Thymus (tissue), 11 donors: ENCODE results near the gene DAZAP1. TPM values are rescaled to one million over a fixed set of nuclear protein-coding genes. Genes with fewer than 3 reads are reported as not detected.

ENCODE experiments used
- DNase-seq, 9 donors: peaks; one replicate each; pipeline ENCODE4 v3.0.0-alpha.2; 2013; ENCODE audit warnings: low spot score in 9 of 9, low read depth in 6 of 9, missing footprints in 1 of 9
- H3K27ac ChIP-seq, 2 donors: one replicate each; pipeline ENCODE4 v1.5.1; 2013; ENCODE audit warnings: control low read depth in 1 of 2, low read depth in 1 of 2, low read length in 1 of 2, mild to moderate bottlenecking in 1 of 2, moderate library complexity in 1 of 2
- H3K27me3 ChIP-seq, 2 donors: one replicate each; pipeline ENCODE4 v1.5.1; 2013; ENCODE audit warnings: low read length in 1 of 2; ENCODE audit not compliant: control insufficient read depth in 2 of 2, insufficient read depth in 1 of 2
- H3K36me3 ChIP-seq, 2 donors: one replicate each; pipeline ENCODE4 v1.5.1; 2013; ENCODE audit warnings: low read length in 1 of 2, mild to moderate bottlenecking in 1 of 2, moderate library complexity in 1 of 2; ENCODE audit not compliant: control insufficient read depth in 2 of 2, insufficient read depth in 2 of 2
- H3K4me1 ChIP-seq, 2 donors: one replicate each; pipeline ENCODE4 v1.5.1; 2013; ENCODE audit warnings: low read length in 2 of 2; ENCODE audit not compliant: control insufficient read depth in 2 of 2, insufficient read depth in 2 of 2
- H3K4me3 ChIP-seq, 2 donors: one replicate each; pipeline ENCODE4 v1.5.1; 2013; ENCODE audit warnings: low read length in 2 of 2, control low read depth in 1 of 2, mild to moderate bottlenecking in 1 of 2
- H3K9me3 ChIP-seq, 2 donors: one replicate each; pipeline ENCODE4 v1.5.1; 2013; ENCODE audit warnings: low read length in 1 of 2, mild to moderate bottlenecking in 1 of 2; ENCODE audit not compliant: control insufficient read depth in 2 of 2, insufficient read depth in 1 of 2
- WGBS: extraction: QIAGEN DNeasy Blood & Tissue Kit; methylation state at CpG from one replicate; pipeline ENCODE4 v1.1.7; 2013; 5-methylcytosine and 5-hydroxymethylcytosine counted together
- polyA plus RNA-seq: library from polyadenylated mRNA; stranded (reverse); fragments of 200-250 nt; gene quantifications from one replicate; pipeline ENCODE4 v1.2.3, GENCODE V29; 2013
- total RNA-seq: library from RNA; stranded (reverse); fragments of 120-200 nt; gene quantifications from one replicate; pipeline ENCODE4 v1.2.4, GENCODE V29; 2013
- donor health status: healthy.

Gene DAZAP1
- total and polyA plus RNA-seq, 2 donors, result 67.8 to 112 TPM

- H3K4me3 ChIP-seq, result no peak overlapping the region
- H3K9me3 ChIP-seq, result peaks cover 0 to 4% of the 10 kb centered on the region in 2 donors
- H3K36me3 ChIP-seq, result peaks cover 57 to 60% of the 10 kb centered on the region in 2 donors
- no peaks in the 10 kb centered on the region for H3K27me3 ChIP-seq
- WGBS, result 97% methylated on average over 39 of the region's 39 CpGs
- H3K4me1 ChIP-seq, result peaks cover 7 to 8% of the 10 kb centered on the region in 2 donors
- no peak for DNase-seq
- H3K27ac ChIP-seq, result no peak overlapping the region
Measured at GRCh38 chr19:1389033-1389940, 18.1 kb upstream of the DAZAP1 start.

GRCh38 chr19:1390890-1391423 is 16.4 kb upstream of the DAZAP1 start:
- H3K27me3 ChIP-seq, result no peaks in the 10 kb centered on the region
- peaks cover 0 to 8% of the 10 kb centered on the region in 2 donors for H3K4me1 ChIP-seq
- peaks cover 61 to 63% of the 10 kb centered on the region in 2 donors for H3K36me3 ChIP-seq
- no peak overlapping the region for H3K4me3 ChIP-seq
- no peak for DNase-seq
- 97% methylated on average over 42 of the region's 42 CpGs for WGBS
- H3K27ac ChIP-seq, result no peak overlapping the region
- peaks cover 0 to 3% of the 10 kb centered on the region in 2 donors for H3K9me3 ChIP-seq

- Histone ChIP-seq H3K27me3 (no peaks in the 10 kb centered on the region), H3K27ac (no peak overlapping the region), H3K4me3 (no peak overlapping the region), H3K9me3 (peaks cover 0 to 3% of the 10 kb centered on the region in 2 donors), H3K4me1 (peaks cover 0 to 15% of the 10 kb centered on the region in 2 donors), H3K36me3 (peaks cover 53 to 58% of the 10 kb centered on the region in 2 donors)
- 97% methylated on average over 15 of the region's 15 CpGs for WGBS
- DNase-seq, result no peak
Measured at GRCh38 chr19:1392407-1392806, 15.0 kb upstream of the DAZAP1 start.

GRCh38 chr19:1392939-1393530 is 14.4 kb upstream of the DAZAP1 start:
- no peak overlapping the region for H3K4me3 ChIP-seq
- DNase-seq, result no peak
- peaks cover 0 to 15% of the 10 kb centered on the region in 2 donors for H3K4me1 ChIP-seq
- H3K27me3 ChIP-seq, result no peaks in the 10 kb centered on the region
- WGBS, result 98% methylated on average over 37 of the region's 37 CpGs
- H3K9me3 ChIP-seq, result peaks cover 0 to 3% of the 10 kb centered on the region in 2 donors
- no peak overlapping the region for H3K27ac ChIP-seq
- H3K36me3 ChIP-seq, result peaks cover 52 to 58% of the 10 kb centered on the region in 2 donors

- no peak overlapping the region for H3K4me3 ChIP-seq
- H3K27ac ChIP-seq, result no peak overlapping the region
- WGBS, result 96% methylated on average over 17 of the region's 17 CpGs
- H3K27me3 ChIP-seq, result no peaks in the 10 kb centered on the region
- peaks cover 0 to 15% of the 10 kb centered on the region in 2 donors for H3K4me1 ChIP-seq
- no peak for DNase-seq
- peaks cover 44 to 51% of the 10 kb centered on the region in 2 donors for H3K36me3 ChIP-seq
- no peaks in the 10 kb centered on the region for H3K9me3 ChIP-seq
Measured at GRCh38 chr19:1393841-1394240, 13.5 kb upstream of the DAZAP1 start.

- H3K4me3 ChIP-seq, result no peak overlapping the region
- H3K36me3 ChIP-seq, result peaks cover 37 to 44% of the 10 kb centered on the region in 2 donors
- DNase-seq, result no peak
- no peaks in the 10 kb centered on the region for H3K27me3 ChIP-seq
- 92% methylated on average over 43 of the region's 43 CpGs for WGBS
- H3K9me3 ChIP-seq, result no peaks in the 10 kb centered on the region
- H3K27ac ChIP-seq, result no peak overlapping the region
- peaks cover 0 to 15% of the 10 kb centered on the region in 2 donors for H3K4me1 ChIP-seq
Measured at GRCh38 chr19:1394252-1395193, 12.9 kb upstream of the DAZAP1 start.

GRCh38 chr19:1395194-1396018 is 12.0 kb upstream of the DAZAP1 start:
- 96% methylated on average over 52 of the region's 52 CpGs for WGBS
- H3K9me3 ChIP-seq, result no peaks in the 10 kb centered on the region
- no peak overlapping the region for H3K27ac ChIP-seq
- peaks cover under 1 to 20% of the 10 kb centered on the region in 2 donors for H3K4me1 ChIP-seq
- DNase-seq, result no peak
- H3K36me3 ChIP-seq, result peaks cover 36 to 39% of the 10 kb centered on the region in 2 donors
- H3K27me3 ChIP-seq, result no peaks in the 10 kb centered on the region
- no peak overlapping the region for H3K4me3 ChIP-seq
